Gastroesophageal sphincter (tissue), 3 donors: ENCODE measurements around the gene CDH15.

ENCODE experiments used
- CTCF ChIP-seq, 4 experiments: fragments of 200-600 bp in 2 of 4; fragments of 450-650 bp in 2 of 4; sonication (generic) in 1 of 4; IDR thresholded peaks; one replicate each; pipeline ENCODE4 v1.5.1; 2017 to 2019; ENCODE audit warnings: antibody characterized with exemption in 4 of 4, mild to moderate bottlenecking in 2 of 4, moderate library complexity in 2 of 4
- EP300 ChIP-seq: sonication (generic); formaldehyde crosslinking; IDR thresholded peaks from one replicate; pipeline ENCODE4 v1.6.1; 2017; ENCODE audit warnings: antibody characterized with exemption, mild to moderate bottlenecking
- POLR2A ChIP-seq, 2 donors: fragments of 450-650 bp; IDR thresholded peaks; one replicate each; pipeline ENCODE4 v1.6.1; 2017; ENCODE audit warnings: antibody characterized with exemption in 2 of 2, mild to moderate bottlenecking in 2 of 2, moderate library complexity in 1 of 2
- POLR2AphosphoS5 ChIP-seq: sonication (generic); formaldehyde crosslinking; IDR thresholded peaks from one replicate; pipeline ENCODE4 v1.6.1; 2017; ENCODE audit warnings: antibody characterized with exemption

- TF ChIP-seq POLR2A (IDR thresholded peaks at IDR 0.05) (no peak), POLR2AphosphoS5 (no peak), CTCF (IDR thresholded peaks at IDR 0.05) (no peak), EP300 (no peak)
Observed at GRCh38 chr16:89209522-89210044, 38.0 kb downstream of the CDH15 start.
